Thymus (tissue), 11 donors: ENCODE results near the gene ARPP21. TPM values are rescaled to one million over a fixed set of nuclear protein-coding genes. Genes with fewer than 3 reads are reported as not detected.

Experiments
- DNase-seq, 9 donors: peaks; one replicate each; pipeline ENCODE4 v3.0.0-alpha.2; 2013; ENCODE audit warnings: low spot score in 9 of 9, low read depth in 6 of 9, missing footprints in 1 of 9
- H3K27ac ChIP-seq, 2 donors: one replicate each; pipeline ENCODE4 v1.5.1; 2013; ENCODE audit warnings: control low read depth in 1 of 2, low read depth in 1 of 2, low read length in 1 of 2, mild to moderate bottlenecking in 1 of 2, moderate library complexity in 1 of 2
- H3K27me3 ChIP-seq, 2 donors: one replicate each; pipeline ENCODE4 v1.5.1; 2013; ENCODE audit warnings: low read length in 1 of 2; ENCODE audit not compliant: control insufficient read depth in 2 of 2, insufficient read depth in 1 of 2
- H3K36me3 ChIP-seq, 2 donors: one replicate each; pipeline ENCODE4 v1.5.1; 2013; ENCODE audit warnings: low read length in 1 of 2, mild to moderate bottlenecking in 1 of 2, moderate library complexity in 1 of 2; ENCODE audit not compliant: control insufficient read depth in 2 of 2, insufficient read depth in 2 of 2
- H3K4me1 ChIP-seq, 2 donors: one replicate each; pipeline ENCODE4 v1.5.1; 2013; ENCODE audit warnings: low read length in 2 of 2; ENCODE audit not compliant: control insufficient read depth in 2 of 2, insufficient read depth in 2 of 2
- H3K4me3 ChIP-seq, 2 donors: one replicate each; pipeline ENCODE4 v1.5.1; 2013; ENCODE audit warnings: low read length in 2 of 2, control low read depth in 1 of 2, mild to moderate bottlenecking in 1 of 2
- H3K9me3 ChIP-seq, 2 donors: one replicate each; pipeline ENCODE4 v1.5.1; 2013; ENCODE audit warnings: low read length in 1 of 2, mild to moderate bottlenecking in 1 of 2; ENCODE audit not compliant: control insufficient read depth in 2 of 2, insufficient read depth in 1 of 2
- WGBS: extraction: QIAGEN DNeasy Blood & Tissue Kit; methylation state at CpG from one replicate; pipeline ENCODE4 v1.1.7; 2013; 5-methylcytosine and 5-hydroxymethylcytosine counted together
- polyA plus RNA-seq: library from polyadenylated mRNA; stranded (reverse); fragments of 200-250 nt; gene quantifications from one replicate; pipeline ENCODE4 v1.2.3, GENCODE V29; 2013
- total RNA-seq: library from RNA; stranded (reverse); fragments of 120-200 nt; gene quantifications from one replicate; pipeline ENCODE4 v1.2.4, GENCODE V29; 2013
- donor health status: healthy.

The ARPP21 gene
- total and polyA plus RNA-seq, 2 donors, result 50.8 to 136 TPM

GRCh38 chr3:35761311-35761710 is 122.0 kb downstream of the ARPP21 start:
- no peak for DNase-seq
- H3K27ac ChIP-seq, result no peak overlapping the region
- 97% methylated on average over 1 of the region's 1 CpG for WGBS
- H3K4me3 ChIP-seq, result no peak overlapping the region
- H3K36me3 ChIP-seq, result peaks cover 31 to 83% of the 10 kb centered on the region in 2 donors
- H3K27me3 ChIP-seq, result no peaks in the 10 kb centered on the region
- no peaks in the 10 kb centered on the region for H3K9me3 ChIP-seq
- H3K4me1 ChIP-seq, result no peaks in the 10 kb centered on the region

GRCh38 chr3:35772381-35773015 is 133.2 kb downstream of the ARPP21 start:
- Histone ChIP-seq H3K9me3 (no peaks in the 10 kb centered on the region), H3K27ac (no peak overlapping the region), H3K4me1 (no peaks in the 10 kb centered on the region), H3K4me3 (no peak overlapping the region), H3K36me3 (peaks cover 31 to 80% of the 10 kb centered on the region in 2 donors), H3K27me3 (no peaks in the 10 kb centered on the region)
- 96% methylated on average over 2 of the region's 2 CpGs for WGBS
- no peak for DNase-seq

DNA sequence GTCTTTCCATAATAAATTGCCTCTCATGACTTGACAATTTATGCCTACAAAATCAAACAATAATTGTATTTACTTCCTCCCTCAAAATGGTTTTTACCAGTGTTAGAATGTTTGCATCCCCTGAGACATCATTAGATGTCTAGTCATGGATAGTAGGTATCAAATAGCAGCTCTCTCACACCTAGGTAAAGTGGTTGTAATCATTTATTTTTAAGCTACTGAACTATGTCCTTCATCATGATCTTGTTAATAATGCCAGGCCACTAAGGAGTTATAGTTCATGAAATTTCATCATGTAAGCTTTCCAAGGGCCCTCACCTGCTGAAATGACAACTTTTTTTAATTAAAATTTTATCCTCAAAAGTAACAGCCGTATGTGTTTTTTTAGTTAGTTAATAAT is 134.1 kb downstream of the ARPP21 start:
- Histone ChIP-seq H3K27me3 (no peaks in the 10 kb centered on the region), H3K4me1 (no peaks in the 10 kb centered on the region), H3K27ac (no peak overlapping the region), H3K4me3 (no peak overlapping the region), H3K9me3 (no peaks in the 10 kb centered on the region), H3K36me3 (peaks cover 29 to 82% of the 10 kb centered on the region in 2 donors)
- WGBS, result 100% methylated on average over 1 of the region's 1 CpG
- no peak for DNase-seq

DNA sequence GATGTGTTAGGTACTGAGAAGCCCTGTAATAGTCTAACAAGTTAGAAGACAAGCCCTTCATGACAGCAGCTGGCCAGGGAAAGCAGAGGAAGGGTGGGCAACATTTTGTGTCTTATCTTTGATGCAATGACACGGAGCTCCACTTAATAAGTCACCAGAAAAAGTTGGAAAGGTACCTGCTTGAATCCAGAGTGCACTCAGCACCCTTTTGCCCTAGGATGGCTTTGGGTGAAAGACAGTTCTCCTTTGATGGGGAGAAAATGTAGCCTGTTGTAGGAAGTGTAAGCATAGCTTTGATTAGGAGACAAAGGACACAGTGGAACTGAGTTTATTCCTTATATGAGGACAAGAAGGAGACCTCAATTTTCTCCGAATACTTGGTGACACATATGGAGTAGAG is 137.0 kb downstream of the ARPP21 start:
- H3K27ac ChIP-seq, result no peak overlapping the region
- peaks cover 34 to 88% of the 10 kb centered on the region in 2 donors for H3K36me3 ChIP-seq
- H3K4me1 ChIP-seq, result no peaks in the 10 kb centered on the region
- WGBS, result 96% methylated on average over 2 of the region's 2 CpGs
- H3K9me3 ChIP-seq, result no peaks in the 10 kb centered on the region
- H3K27me3 ChIP-seq, result no peaks in the 10 kb centered on the region
- no peak overlapping the region for H3K4me3 ChIP-seq
- no peak for DNase-seq

DNA sequence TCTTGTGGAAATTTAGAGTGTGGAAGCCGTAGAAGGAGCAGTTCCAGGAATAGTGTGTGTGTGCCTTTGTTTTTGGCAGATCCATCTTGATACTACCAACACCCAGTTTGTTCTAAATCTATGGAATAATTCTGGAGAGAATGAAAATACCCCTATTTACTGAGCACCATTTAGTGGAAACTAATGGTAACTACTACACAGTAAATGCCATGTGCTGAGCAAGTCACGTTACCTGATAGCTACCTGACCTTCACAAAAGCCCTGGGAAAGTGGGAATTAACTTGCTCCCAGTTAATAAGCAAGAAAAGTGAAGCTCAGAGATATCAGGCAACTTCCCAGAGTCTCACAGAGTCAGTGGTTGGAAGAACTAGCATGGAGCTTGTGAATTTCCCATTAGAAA is 137.7 kb downstream of the ARPP21 start:
- no peak for DNase-seq
- no peak overlapping the region for H3K4me3 ChIP-seq
- H3K27ac ChIP-seq, result no peak overlapping the region
- no peaks in the 10 kb centered on the region for H3K4me1 ChIP-seq
- peaks cover 34 to 87% of the 10 kb centered on the region in 2 donors for H3K36me3 ChIP-seq
- 97% methylated on average over 2 of the region's 2 CpGs for WGBS
- no peaks in the 10 kb centered on the region for H3K9me3 ChIP-seq
- H3K27me3 ChIP-seq, result no peaks in the 10 kb centered on the region

DNA sequence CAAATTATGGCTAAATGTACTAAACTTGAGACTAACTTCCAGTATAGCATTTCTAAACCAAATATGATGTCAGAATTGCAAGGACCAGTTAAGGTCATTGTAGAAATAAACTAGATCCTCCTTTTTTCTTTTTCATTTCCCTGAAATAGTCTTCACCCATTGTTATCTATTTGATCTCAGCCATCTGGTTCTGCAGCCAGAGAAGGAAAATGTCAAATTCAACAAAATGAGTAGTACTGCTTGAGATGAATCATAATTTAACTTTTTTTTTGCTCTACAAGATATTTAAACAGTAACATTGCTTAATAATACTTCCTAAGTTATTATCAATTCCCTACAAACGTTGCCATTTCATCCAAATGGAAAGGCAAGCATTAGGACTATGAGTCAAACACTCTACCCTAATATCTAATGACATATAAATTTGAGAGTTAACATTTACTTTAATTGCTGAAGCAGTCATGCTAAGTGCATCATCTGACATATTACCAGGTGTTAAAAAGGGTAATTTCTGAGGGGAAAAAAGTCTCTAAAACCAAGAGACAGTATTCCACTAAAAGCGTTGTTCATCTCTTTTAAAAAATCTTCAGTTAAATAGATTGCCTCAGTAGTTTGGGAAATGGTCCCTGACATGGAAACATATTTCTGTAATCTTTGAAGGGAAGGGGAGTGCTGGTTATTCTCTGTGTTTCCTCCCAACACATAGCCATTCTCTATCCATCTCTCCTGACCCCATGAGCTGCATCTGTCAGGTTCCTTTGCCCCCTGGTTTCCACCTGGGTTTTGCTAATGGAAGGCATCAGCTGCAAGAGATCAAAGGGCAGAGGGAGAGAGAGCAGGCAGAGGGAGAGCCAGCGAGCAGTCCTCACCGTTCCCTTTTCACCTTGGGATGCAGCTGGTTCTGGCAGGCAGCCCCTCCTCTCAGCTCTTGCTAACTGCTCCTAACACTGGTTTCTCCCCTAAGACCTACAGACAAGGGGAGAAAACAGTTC is 138.5 kb downstream of the ARPP21 start:
- WGBS, result 79% methylated on average over 4 of the region's 4 CpGs
- no peak for DNase-seq
- H3K27me3 ChIP-seq, result no peaks in the 10 kb centered on the region
- H3K36me3 ChIP-seq, result peaks cover 34 to 86% of the 10 kb centered on the region in 2 donors
- H3K9me3 ChIP-seq, result no peaks in the 10 kb centered on the region
- H3K4me1 ChIP-seq, result no peaks in the 10 kb centered on the region
- H3K27ac ChIP-seq, result no peak overlapping the region
- H3K4me3 ChIP-seq, result no peak overlapping the region

DNA sequence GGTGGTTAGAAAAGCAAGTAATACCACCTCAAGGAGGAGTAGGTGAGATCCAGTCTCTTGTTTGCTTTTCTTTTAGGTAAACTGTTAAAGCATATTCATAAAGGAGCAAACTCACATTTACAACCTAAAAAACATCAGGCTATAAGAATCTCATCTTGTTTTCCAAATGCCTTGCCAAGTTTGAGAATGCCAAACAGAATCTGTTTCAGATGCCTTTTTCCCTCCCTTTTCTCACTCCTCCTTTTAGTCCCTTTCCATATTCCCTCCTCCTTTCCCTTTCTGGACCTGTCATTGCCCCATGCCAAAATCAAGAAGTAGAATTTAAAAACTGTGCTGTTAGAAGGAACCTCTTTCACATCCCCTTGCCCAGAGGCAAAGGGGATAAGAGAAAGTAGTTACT is 140.3 kb downstream of the ARPP21 start:
- H3K27me3 ChIP-seq, result no peaks in the 10 kb centered on the region
- DNase-seq, result no peak

DNA sequence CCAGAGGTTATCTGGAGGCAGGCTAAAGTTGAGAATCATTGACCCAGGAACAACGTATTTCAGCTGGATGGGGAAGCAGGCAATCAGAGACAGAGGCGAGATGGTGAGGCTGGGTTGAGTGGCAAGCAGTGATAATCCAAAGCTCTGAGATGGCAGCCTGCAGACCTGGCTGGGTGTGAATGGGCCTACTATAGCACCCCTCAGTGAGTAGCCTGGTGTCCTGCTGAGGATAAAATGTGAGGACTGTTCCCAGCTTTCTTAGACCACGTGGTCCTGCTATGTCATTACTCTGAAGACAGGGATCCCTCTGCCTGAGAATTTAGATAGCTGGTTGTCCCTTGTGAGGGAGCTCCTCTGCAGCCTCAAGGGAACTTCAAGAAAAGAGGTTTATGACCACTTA is 141.5 kb downstream of the ARPP21 start:
- Histone ChIP-seq H3K27ac (no peak overlapping the region), H3K9me3 (no peaks in the 10 kb centered on the region), H3K36me3 (peaks cover 37 to 93% of the 10 kb centered on the region in 2 donors), H3K4me1 (no peaks in the 10 kb centered on the region), H3K4me3 (no peak overlapping the region), H3K27me3 (no peaks in the 10 kb centered on the region)
- no peak for DNase-seq
- 84% methylated on average over 3 of the region's 3 CpGs for WGBS

More for the DNA sequence above, 140.3 kb downstream of the ARPP21 start:
- Histone ChIP-seq H3K27ac (no peak overlapping the region), H3K9me3 (no peaks in the 10 kb centered on the region), H3K4me1 (no peaks in the 10 kb centered on the region), H3K36me3 (peaks cover 29 to 87% of the 10 kb centered on the region in 2 donors), H3K4me3 (no peak overlapping the region)

DNA sequence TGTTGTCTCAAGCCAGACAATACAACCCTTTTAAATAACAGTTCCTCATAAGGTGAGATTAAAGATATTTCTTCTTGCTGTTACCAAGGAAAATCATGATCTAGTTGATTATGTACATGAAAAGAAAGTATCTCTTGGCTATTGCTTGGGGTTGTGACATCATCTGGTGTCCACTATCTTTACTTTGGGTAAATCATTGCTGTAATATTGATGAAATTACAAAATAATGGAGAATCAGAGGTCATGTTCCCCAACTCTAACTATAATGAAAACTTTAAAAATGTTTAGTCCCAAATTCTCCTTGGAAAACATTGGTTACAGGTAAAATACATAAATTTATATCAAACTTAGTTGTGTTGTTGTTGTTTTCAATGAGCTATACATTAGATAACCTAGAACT is 142.2 kb downstream of the ARPP21 start:
- no peak overlapping the region for H3K4me3 ChIP-seq
- no peaks in the 10 kb centered on the region for H3K9me3 ChIP-seq
- H3K27ac ChIP-seq, result no peak overlapping the region
- no peaks in the 10 kb centered on the region for H3K27me3 ChIP-seq
- H3K36me3 ChIP-seq, result peaks cover 34 to 94% of the 10 kb centered on the region in 2 donors
- no peaks in the 10 kb centered on the region for H3K4me1 ChIP-seq
- DNase-seq, result no peak
